GM13977 (cell line): ENCODE measurements around the gene CBX2.

Source experiments
- DNase-seq: peaks from one replicate; pipeline ENCODE4 v3.0.0; 2012; ENCODE audit warnings: low spot score
- CTCF ChIP-seq: IDR thresholded peaks from 2 replicates; pipeline ENCODE4 v1.5.1; 2012; ENCODE audit warnings: mild to moderate bottlenecking, control low read depth; ENCODE audit not compliant: insufficient read depth; ENCODE audit errors: extremely low read depth, missing control alignments
- in situ Hi-C: fragments of 300-500 bp; cut with MboI; formaldehyde crosslinking; loops from one replicate; pipeline ENCODE4 v1.12.0; 2022; ENCODE audit warnings: low sequenced_read_pairs, low pct_unique_long_range_greater_than_20kb, mixed read lengths, inconsistent platforms; ENCODE audit not compliant: unreplicated experiment

Gene CBX2

GRCh38 chr17:79821331-79822095, 43.6 kb downstream of the CBX2 start:
- no peak for DNase-seq
- no peak for TF ChIP-seq CTCF
- in situ Hi-C loops, result no loop called here

GRCh38 chr17:79822583-79823124, 44.7 kb downstream of the CBX2 start:
- in situ Hi-C loops, result no loop called here
- no peak for TF ChIP-seq CTCF

GRCh38 chr17:79824234-79824633, 46.3 kb downstream of the CBX2 start:
- DNase-seq, result no peak
- no peak for TF ChIP-seq CTCF
- in situ Hi-C loops, result no loop called here

More at GRCh38 chr17:79822583-79823124, 44.7 kb downstream of the CBX2 start:
- no peak for DNase-seq

- no peak for TF ChIP-seq CTCF
- no peak for DNase-seq
- in situ Hi-C loops, result no loop called here
Measured at GRCh38 chr17:79824893-79825579, 47.1 kb downstream of the CBX2 start.

- DNase-seq, result no peak
- in situ Hi-C loops, result no loop called here
- TF ChIP-seq CTCF, result no peak
Measured at GRCh38 chr17:79825580-79825921, 47.6 kb downstream of the CBX2 start.

- no peak for DNase-seq
- in situ Hi-C loops, result no loop called here
- TF ChIP-seq CTCF, result no peak
Measured at GRCh38 chr17:79826204-79826680, 48.3 kb downstream of the CBX2 start.
